Measurements from ENCODE around the gene SSBP2.
A peak's percentile ranks its signal among the peaks of the same experiment; 100 is the strongest.
"Not testable (repeated sequence)": the region's sequence is repeated elsewhere in the genome, so short reads cannot be mapped to it uniquely, and the experiment has no call there.

Gene SSBP2

GRCh38 chr5:81517462-81517861 lies 233.4 kb downstream of the SSBP2 start:
- no peak for DNase-seq

- DNase-seq: no peak
These were observed 234.8 kb downstream of the SSBP2 start for GRCh38 chr5:81516091-81516490.

- no peak for DNase-seq
These were observed 236.9 kb downstream of the SSBP2 start for GRCh38 chr5:81513982-81514381.

DNA sequence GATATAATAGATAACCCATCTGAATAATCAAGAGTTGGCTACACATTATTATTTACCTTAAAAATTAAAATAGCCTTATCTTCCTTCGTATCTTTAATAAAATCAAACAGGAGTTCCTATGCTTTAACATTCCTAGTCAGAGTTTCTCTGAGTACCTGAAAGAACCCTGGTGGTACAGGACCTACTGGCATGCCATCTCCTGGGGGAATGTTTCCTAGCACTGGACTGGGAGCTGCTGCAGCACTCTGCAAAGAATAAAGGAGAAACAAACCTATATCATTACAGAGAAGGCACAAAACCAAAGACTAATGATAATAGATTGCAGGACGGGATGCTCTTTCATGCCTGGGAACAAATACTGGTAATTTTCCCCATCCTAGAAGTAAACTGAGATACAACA lies 237.4 kb downstream of the SSBP2 start:
- no peak for DNase-seq

- peak; percentile 89 for DNase-seq
These were observed 243.9 kb downstream of the SSBP2 start for GRCh38 chr5:81506900-81507588.

- DNase-seq: no peak
These were observed 244.5 kb downstream of the SSBP2 start for GRCh38 chr5:81506378-81506777.

- no peak for DNase-seq
These were observed 245.2 kb downstream of the SSBP2 start for GRCh38 chr5:81505672-81506071.

- DNase-seq: not testable (repeated sequence)
These were observed 247.3 kb downstream of the SSBP2 start for GRCh38 chr5:81503602-81504001.

- no peak for DNase-seq
These were observed 255.6 kb downstream of the SSBP2 start for GRCh38 chr5:81495286-81495685.

GRCh38 chr5:81488862-81489261 lies 262.0 kb downstream of the SSBP2 start:
- no peak for DNase-seq

DNA sequence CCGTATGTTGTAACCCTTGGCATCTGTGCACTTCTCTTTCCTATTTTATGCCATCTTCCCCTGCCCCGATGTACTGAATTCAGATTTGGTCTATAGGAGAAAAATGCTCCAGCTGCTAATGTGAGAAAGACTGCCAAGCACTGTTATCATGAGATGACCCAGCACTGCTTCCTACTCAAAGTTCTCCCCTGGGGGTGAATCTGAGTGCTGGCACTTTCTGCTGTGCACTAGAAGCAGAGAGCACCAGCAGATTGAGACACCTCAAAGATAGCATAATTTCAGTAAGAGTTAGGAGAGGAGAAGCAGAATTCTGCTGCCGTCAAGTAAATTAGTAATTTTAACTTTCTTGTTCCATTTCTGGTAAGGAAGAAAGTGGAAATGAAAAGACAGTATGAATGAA lies 264.2 kb downstream of the SSBP2 start:
- DNase-seq: no peak

DNA sequence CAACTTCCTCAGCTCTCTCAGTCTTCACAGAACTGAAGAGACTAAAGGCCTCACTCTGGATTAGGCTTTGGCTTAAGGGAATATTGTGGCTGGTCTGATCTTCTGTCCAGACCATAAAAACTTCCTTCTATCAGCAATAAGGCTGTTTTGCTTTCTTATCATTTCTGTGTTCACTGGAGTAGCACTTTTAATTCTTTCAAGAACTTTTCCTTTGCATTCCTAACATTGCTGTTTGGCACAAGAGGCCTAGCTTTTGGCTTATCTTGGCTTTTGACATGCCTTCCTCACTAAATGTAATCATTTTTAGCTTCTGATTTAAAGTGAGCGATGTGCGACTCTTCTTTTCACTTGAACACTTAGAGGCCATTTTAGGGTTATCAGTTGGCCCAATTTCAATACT lies 268.3 kb downstream of the SSBP2 start:
- no peak for DNase-seq

DNA sequence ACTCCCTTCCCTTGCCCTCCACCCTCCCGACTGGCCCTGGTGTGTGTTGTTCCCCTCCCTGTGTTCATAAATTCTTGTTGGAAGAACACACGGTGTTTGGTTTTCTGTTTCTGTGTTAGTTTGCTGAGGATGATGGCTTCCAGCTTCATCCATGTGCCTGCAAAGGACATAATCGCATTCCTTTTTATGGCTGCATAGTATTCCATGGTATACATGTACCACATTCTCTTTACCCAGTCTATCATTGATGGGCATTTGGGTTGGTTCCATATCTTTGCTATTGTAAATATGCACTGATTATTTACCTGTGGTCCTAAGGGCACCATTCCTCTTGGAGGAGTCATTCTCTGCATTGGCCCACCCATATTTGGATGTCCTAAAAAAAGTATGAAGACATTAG lies 277.5 kb downstream of the SSBP2 start:
- not testable (repeated sequence) for DNase-seq

GRCh38 chr5:81469676-81470075 lies 281.2 kb downstream of the SSBP2 start:
- no peak for DNase-seq

DNA sequence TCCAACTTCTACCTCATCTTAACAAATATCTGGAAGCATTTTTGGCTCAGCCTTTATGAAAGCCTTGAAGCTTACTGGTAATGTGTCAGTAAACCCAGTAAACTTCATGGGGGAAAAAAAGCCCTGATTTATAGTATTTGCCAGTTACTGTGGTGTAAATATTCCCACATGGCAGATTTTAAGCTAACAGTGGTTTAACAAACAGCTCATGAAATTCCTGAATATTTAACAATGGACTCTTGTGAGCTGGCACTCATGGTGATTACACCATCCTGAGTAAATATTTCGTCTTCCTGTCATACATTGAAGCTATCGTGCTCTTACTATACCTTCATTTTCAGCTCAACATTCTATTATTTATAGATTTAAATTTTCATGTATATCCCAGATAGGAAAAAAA lies 300.0 kb downstream of the SSBP2 start:
- no peak for DNase-seq

DNA sequence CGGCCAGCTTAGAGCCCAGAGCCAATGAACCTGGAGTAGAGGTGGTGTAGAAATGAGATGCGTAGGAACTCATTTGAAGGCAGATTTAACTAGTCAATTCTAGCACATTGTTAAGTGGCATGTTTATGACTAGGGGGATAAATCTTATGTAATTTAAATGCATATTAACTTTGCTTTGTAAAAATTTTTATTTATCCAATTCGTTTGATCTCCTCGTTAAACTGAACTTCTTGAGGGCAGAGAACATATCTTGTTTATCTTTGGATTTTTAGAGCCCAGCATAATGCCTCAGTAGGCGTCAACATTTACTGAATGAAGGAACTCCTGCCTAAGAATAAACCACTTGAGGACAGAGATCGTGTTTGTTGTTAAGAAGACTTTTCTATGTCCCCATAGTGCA lies 315.9 kb downstream of the SSBP2 start:
- DNase-seq: no peak

GRCh38 chr5:81429985-81430384 lies 320.9 kb downstream of the SSBP2 start:
- no peak for DNase-seq

DNA sequence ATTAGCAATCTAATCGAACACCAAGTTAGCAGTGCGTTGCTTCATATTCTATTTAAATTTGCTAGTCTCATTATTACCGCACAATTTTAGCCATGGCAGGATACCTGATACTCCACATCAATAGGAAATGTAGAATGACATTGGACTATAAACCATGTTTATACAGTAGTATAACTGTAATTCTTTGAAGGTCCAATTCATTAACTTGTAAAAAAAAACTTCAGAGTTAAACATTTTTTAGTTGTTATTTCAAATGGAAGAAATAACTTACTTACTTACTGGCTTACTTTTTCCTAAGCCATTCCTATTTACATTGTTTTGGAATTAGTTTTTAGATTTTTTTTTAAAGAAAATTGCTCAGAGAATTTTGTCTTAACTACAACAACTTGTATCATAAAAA lies 321.5 kb downstream of the SSBP2 start:
- no peak for DNase-seq

DNA sequence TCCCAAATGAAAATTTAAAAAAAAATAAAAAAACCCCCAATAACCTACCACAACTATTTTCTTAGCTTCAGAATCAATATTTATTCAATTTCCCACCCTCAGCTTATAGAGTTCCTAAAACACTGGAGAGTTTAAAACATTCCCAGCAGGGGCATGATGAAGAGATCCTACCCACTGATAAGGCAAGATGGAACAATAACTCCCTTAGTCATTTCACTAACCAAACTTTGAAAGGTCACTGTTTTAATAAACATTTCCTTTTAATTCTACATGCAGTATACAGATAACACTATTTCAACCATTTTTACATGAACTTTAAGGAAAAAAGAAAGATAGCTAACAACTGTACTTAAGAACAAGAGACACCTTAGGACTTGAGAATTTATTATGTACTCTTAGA lies 322.0 kb downstream of the SSBP2 start:
- no peak for DNase-seq

DNA sequence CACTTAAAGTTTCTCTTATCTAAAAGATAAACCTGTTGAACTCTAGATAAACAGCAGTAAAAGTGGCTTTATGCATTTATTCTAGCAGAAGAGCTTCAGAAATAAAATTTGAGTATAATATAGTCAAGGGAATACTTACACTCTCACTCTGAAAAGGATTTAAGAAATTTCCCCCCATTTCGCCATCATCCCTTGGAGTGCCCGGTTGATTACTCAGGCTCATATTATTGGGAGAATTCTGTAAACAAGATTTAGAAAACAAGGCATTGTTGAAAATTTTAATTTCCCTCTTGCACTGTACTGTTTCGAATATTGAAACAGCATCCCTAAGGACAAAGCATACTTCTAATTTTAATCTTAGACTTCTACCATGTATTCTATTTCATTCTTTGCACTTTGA lies 322.5 kb downstream of the SSBP2 start:
- no peak for DNase-seq

DNA sequence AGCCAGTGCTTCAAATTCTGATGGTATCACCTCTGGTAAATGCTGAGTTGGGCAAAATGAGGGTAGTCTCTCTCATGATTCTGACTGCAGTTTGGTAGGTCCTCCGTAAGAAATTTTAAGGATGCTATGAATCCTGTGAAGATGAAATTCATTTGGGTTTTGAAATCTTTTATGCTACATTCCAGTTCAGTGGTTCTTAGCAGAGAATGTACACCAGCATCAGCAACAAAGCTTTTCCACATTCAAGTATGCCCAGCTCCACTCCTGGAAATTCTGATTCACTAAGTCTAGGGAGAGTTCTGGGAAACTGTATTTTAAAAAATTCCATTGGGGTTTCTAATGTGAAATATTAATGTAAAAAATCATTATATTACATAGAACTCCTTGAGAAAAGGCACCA lies 323.3 kb downstream of the SSBP2 start:
- no peak for DNase-seq

GRCh38 chr5:81426359-81427030 lies 324.4 kb downstream of the SSBP2 start:
- DNase-seq: no peak

GRCh38 chr5:81425569-81425968 lies 325.3 kb downstream of the SSBP2 start:
- no peak for DNase-seq

- DNase-seq: no peak
These were observed 326.2 kb downstream of the SSBP2 start for GRCh38 chr5:81424728-81425127.

- DNase-seq: no peak
These were observed 328.2 kb downstream of the SSBP2 start for GRCh38 chr5:81422671-81423070.

Data from SIG-M5 (cell line).